GM12891 (cell line): ENCODE data around the gene SMIM35.

Experiments
- POLR2A ChIP-seq: IDR thresholded peaks from 2 replicates; pipeline ENCODE4 v1.6.1; 2011; ENCODE audit warnings: low read depth, low read length, control low read depth
- POLR2AphosphoS5 ChIP-seq: IDR thresholded peaks from 2 replicates; pipeline ENCODE4 v1.6.1; 2011; ENCODE audit warnings: low read depth, low read length, control low read depth
- TAF1 ChIP-seq: IDR thresholded peaks from 2 replicates; pipeline ENCODE4 v1.6.1; 2011; ENCODE audit warnings: low read depth, low read length, control low read depth

DNA sequence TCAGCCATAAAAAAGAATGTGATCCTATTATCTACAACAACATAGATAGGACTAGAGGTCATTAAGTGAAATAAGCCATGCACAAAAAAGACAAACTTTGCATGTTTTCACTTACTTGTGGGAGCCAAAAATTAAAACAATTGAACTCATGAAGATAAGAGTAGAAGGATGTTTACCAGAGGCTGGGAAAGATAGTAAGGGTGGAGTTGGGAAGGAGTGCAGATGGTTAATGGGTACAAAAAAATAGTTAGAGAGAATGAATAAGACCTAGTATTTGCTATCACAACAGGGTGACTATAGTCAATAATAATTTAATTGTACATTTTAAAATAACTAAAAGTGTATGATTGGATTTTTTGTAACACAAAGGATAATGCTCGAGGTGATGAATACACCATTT lies 127.8 kb downstream of the SMIM35 start:
- TF ChIP-seq POLR2A (no peak), POLR2AphosphoS5 (no peak), TAF1 (no peak)
